ENCODE measurements around the gene CYP1B1. TPM values are rescaled to one million over a fixed set of nuclear protein-coding genes. Genes with fewer than 3 reads are reported as not detected.
A peak's percentile ranks its signal among the peaks of the same experiment; 100 is the strongest.

The CYP1B1 gene
- total RNA-seq, 1 experiment from 2014 or later = 2.6 TPM

DNA sequence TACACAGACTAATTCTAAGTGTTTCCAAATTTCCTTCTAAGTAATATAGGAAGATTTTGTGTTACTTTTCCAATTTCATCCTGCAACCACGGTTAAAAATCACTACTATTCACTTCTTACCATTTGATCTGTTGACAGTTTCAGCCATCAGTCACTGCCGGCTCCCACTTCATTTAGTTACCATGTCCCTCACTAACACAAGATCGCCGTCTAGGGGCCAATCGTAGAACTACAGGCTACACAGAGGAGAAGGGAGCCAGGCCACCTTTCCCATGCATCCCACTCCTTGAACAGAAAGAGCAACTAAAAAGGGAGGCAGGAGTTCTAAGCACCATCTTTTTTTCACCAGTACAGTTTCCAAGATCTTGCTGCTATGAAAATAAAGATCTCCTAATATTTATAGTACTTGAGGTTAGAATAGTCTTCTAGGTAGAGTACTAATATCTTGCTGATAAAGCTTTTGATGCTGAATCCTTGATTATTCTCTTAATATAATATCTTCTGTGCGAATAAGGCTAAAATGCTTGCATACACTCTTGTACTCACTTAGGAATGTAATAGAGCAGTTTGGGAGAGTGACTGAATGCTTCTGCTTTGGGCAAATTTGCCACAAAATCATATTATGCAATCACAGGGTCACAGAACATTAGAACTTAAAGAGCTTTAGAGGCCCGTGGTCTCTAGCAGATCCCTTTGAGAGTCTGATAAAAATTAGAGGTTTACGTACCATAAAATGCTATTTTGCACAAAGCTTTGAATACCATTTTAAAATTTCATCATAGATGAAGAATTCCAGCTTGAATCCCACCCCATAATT, 39.5 kb upstream of the CYP1B1 start:
- POLR2A ChIA-PET = interaction anchor here (0.6 kb wide), 2 partner anchors 30 to 468 kb away, joined by 4 to 5 read pairs; no protein-coding TSS in a partner anchor

More for the DNA sequence above, 39.5 kb upstream of the CYP1B1 start:
- Histone ChIP-seq H3K4me2 (ENCODE audit: low read length) (no peak overlapping the region), H3K9me2 (ENCODE audit: insufficient read depth) (no peaks in the 10 kb centered on the region), H3K4me3 (replicated peaks in 1 of 2; ENCODE audit: low read depth in 1 of 2, low read length in 2 of 2) (no peak overlapping the region), H3K79me2 (ENCODE audit: insufficient read depth, low read length) (no peaks in the 10 kb centered on the region), H3K27ac (ENCODE audit: low read depth, low read length) (no peak overlapping the region), H2AFZ (ENCODE audit: low read depth, low read length, poor library complexity, severe bottlenecking) (peak overlapping the region; percentile 10), H3K36me3 (ENCODE audit: control insufficient read depth in 1 of 2, insufficient read depth in 2 of 2, low read length in 2 of 2) (no peaks in the 10 kb centered on the region), H3K27me3 (ENCODE audit: insufficient read depth, low read length) (no peaks in the 10 kb centered on the region), H3K4me1 (ENCODE audit: control insufficient read depth in 1 of 2, insufficient read depth in 2 of 2, low read length in 2 of 2) (no peaks in the 10 kb centered on the region), H3K9ac (ENCODE audit: low read length) (no peak overlapping the region), H3K9me3 (ENCODE audit: control insufficient read depth in 1 of 2, insufficient read depth in 1 of 2, low read depth in 1 of 2, low read length in 2 of 2) (no peaks in the 10 kb centered on the region), H4K20me1 (ENCODE audit: insufficient read depth) (no peaks in the 10 kb centered on the region)
- CTCF ChIA-PET = interaction anchor here (0.8 to 1.4 kb wide), 6 partner anchors 9 to 239 kb away, joined by 4 to 13 read pairs (median 6); partner anchors contain the start of gene CYP1B1
- intact Hi-C loops (cut with micrococcal nuclease) = loop anchor here (1.0 to 2.0 kb wide), 4 partner anchors 122 to 225 kb away; no protein-coding TSS in a partner anchor
- ATAC-seq (peak; percentile 97), DNase-seq (ENCODE audit: low read depth, low spot score) (peak; percentile 59)
- RAD21 ChIA-PET (ENCODE audit: low non-redundant PET in 1 of 2, low total read pairs in 2 of 2, uncharacterized antibody in 2 of 2, unreplicated experiment in 2 of 2) = interaction anchor here (0.5 to 1.0 kb wide), 3 partner anchors 159 to 227 kb away, joined by 3 to 4 read pairs (median 4); no protein-coding TSS in a partner anchor
- TF ChIP-seq CTCF (IDR thresholded peaks at IDR 0.05 in 2 of 3, conservative IDR thresholded peaks at IDR 0.05 in 1 of 3; ENCODE audit: borderline replicate concordance in 1 of 3, insufficient read depth in 1 of 3, low read depth in 2 of 3, low read length in 2 of 3) (peak; percentile 84 to 99 (median 97)), ZBTB33 (IDR thresholded peaks at IDR 0.05; ENCODE audit: extremely low read depth, insufficient replicate concordance, low read length) (no peak), RAD21 (IDR thresholded peaks at IDR 0.05; ENCODE audit: low read depth) (peak; percentile 84)
- BruUV-seq (replicated peaks) = no TSS peak
